Measurements from ENCODE around the gene BCO1.

GRCh38 chr16:81315271-81316175 is 77.0 kb downstream of the BCO1 start:
- TF ChIP-seq YY1 (IDR thresholded peaks at IDR 0.05; ENCODE audit: insufficient read depth, insufficient read length) (no peak), ZNF274 (IDR thresholded peaks at IDR 0.05; ENCODE audit: low read depth, low read length) (no peak), SUZ12 (IDR thresholded peaks at IDR 0.05; ENCODE audit: extremely low read depth, insufficient read depth, insufficient read length) (no peak)

All from NT2/D1 (cell line).